HG03457 (cell line): Measurements from ENCODE around the gene TNNT2.

Experiments used
- ATAC-seq: cut with Tn5 transposase; IDR thresholded peaks from one replicate; pipeline ENCODE4 v1.9.1; 2021; ENCODE audit warnings: moderate number of reproducible peaks; ENCODE audit not compliant: unreplicated experiment

Gene TNNT2

DNA sequence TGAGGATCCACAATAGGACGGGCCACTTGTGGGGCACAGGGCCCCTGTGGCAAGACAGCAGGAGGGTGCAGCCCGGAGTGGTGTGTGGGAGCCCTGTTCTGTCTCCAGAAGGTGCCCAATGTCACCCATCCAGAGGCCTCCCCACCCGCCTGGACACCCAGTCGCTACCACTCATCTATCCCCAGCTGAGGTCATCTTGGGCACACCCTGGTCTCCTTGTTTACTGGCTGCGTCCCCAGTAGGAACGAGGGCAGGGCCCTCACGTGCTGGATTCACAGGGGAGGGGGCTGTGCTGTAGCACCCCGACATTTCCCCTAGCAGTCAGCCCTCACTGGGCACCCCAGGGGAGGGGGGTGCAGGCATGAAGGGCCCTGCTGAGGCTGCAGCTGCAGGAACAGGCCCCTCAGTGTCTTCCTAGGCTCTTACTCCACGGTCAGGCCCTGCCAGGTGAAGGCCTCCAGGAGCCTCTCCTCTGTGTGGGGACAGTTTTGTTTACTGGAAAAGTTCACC, 2.3 kb upstream of the TNNT2 start:
- ATAC-seq, result no peak

DNA sequence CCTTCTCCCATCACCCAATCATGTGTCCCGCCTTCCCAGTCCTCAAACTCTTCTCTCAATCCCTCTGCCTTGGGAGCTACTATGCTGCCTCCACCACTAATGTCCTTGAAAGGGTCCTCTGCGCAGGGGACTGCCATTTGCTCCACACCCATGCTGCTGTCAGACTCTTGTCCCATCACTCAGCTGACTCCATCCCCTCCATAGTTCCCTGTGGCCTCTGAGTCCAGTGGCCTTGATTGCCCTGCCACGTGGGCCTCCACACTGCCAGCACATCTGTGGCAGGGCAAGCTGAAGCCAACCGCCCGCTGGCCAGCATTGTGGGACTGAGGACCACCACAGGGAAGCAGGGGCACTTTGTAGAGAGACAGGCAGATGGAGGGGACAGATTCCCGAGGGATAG, 1.3 kb upstream of the TNNT2 start:
- no peak for ATAC-seq

DNA sequence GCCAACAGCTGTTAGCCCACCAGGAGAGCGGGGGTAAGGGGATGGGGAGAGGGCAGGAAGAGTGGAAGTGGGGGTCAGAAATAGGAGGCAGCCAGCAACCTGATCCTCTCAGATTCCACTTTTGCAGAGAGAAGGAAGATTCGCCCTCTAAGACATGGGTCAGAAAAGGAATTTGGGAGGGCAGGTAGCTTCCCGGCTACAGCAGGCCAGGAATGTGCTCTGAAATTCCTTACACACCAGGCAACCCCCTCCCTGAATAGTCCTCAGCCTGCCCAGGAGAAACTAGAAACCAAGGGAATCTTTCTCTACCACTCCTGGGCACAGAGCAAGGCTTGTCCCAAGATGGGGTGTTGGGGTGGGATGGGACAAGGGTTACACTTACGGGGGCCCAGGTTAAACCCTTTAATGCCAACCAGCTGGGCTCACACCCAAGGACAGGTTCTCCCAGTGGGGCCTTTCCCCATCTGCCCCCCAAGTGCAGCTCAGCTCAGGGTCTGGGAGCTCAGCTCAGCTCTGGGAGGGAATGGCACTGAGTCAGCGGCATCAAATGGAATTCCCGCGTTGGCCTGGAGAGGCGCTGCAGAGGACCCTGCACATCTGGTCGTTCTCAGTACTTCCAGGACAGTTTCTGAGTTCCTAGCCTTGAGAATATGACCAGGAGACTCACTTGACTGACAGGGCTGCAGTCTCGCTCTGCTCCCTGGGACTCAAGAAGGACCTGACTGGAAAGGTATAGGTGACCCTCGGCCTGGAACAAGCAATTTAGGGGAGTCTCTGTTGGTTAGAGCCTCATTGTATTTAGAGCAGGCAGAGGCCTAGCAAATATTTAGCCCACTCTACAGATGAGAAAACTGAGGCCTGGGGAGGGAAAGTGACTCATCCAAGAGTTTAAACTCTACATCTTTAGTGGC, 761 bp downstream of the TNNT2 start:
- ATAC-seq, result no peak

DNA sequence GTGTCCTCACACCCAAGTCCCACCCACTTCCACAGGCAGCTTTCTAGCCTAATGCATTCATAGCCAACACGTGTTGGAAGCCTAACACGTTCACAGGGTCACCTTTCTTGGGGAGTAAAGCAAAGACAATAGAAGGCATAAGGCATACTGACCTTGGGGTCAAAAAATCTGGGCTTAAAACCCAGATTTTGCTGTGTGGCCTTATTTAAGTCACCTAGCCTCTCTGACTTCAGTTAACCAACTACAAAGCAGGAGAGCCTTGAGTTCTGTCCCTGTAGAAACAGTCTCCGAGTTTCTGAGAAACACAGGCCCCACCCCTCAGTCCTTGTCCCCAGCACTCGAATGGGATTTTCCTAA, 1.4 kb downstream of the TNNT2 start:
- ATAC-seq, result no peak

DNA sequence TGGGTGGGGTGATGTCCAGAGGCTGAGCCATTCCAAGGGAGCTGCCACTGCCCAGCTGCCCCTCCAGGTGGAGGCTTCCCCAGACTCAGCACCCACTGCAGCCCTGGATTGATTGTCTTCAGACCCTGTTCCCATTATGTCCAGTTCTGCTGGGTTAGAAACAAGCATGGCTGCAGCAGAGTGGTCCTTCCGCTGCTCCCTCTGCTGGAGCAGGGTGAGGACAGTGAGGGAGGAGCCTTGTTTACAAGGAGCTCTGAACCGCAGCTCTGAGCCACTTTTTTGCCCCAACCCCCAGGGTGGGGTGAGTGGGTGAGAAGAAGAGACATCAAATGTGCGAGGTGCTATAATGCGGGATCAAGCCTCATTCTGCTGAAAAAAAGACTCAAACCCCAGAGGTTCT, 2.3 kb downstream of the TNNT2 start:
- ATAC-seq, result no peak

DNA sequence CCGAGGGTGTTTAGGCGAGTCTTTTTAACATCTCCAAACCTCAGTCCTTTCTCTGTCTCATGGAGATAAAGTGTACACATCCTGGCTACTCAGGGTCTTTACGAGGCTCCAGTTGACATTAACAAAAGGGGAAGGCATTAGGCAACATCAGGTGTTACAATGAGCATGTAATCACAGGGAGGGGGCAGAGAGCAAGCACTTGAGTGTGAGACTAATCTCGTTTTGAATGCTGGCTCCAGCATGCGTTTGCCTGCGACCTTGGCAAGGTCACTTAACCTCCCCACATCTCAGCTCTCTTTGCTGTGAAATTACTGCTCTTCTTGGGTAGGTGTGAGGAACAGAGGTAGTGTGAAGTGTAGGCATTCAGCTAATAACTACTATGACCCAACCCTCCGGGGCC, 3.1 kb downstream of the TNNT2 start:
- ATAC-seq, result no peak

DNA sequence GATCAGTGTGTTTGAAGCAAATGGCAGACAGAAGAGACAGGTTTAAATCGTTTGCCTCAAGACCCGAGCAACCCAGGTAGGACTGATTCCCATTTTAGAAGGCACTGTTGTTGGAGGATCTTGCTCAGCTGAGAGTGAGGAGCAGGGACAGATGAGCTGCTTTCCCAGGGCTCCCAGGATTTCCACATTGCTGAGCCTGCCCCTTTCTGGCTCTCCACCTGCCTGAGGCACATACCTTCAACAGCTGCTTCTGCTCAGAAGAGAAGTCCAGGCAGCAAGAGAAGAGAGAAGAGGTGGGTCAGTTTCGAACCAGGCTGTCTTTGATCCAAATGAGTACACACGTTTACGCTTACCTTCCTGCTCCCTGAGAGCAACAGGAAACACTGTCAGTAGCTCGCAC, 5.7 kb downstream of the TNNT2 start:
- no peak for ATAC-seq

DNA sequence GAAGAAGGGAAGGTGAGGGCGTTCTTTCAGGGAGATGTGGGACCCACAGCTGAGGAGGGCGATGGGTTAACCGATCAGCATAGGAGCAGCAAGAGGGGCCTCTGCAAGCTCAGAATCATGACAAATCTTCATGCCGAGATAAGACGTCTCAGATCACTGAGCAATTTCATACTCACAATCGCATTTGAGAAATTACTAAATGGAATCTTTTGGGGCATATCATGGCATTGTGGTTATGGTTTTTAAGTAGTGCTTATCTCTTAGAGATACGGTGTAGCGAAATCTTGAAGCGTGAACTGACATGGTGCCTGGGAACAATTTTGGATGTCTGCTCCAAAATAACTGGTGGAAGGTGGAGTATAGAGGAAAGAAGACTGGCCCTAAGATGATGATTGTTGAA, 6.2 kb downstream of the TNNT2 start:
- no peak for ATAC-seq

DNA sequence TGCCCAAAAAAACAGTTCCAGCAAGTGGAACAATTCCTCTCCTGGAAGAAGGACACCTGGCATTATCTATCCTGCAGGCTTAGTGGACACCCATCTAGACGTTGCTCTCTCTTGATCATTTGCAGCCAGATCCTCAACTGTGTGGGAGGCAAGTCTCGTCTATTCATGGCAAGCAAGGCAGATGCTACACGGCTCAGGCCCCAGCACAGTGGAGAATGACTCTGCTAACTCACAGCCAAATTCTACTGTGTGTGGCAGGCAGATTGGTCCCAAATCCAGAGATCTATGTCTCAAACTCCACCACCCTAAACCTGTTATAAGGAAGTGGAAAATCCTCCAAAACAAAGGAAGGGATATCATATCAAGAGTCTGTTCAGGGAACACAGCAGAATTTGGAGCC, 7.0 kb downstream of the TNNT2 start:
- ATAC-seq, result no peak

DNA sequence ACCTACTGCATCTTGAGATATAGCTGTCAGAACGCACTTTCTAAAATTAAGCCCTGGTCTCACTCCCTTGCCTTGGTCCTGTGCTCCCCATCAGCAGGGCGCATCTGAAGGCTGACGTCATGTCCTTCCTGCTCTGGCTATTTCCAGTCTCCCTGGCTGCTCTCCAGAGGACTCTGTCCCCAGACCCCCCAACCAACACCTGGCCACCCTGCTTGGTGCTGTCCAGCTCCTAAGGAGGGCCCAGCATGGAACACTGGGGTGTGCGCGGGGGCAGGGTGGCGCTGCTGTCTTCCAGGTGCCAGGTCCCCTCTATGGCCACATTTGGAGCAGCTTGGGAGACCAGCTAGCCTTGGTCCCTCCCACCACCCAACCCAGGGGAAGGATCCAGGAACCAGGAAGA, 8.3 kb downstream of the TNNT2 start:
- ATAC-seq, result no peak

DNA sequence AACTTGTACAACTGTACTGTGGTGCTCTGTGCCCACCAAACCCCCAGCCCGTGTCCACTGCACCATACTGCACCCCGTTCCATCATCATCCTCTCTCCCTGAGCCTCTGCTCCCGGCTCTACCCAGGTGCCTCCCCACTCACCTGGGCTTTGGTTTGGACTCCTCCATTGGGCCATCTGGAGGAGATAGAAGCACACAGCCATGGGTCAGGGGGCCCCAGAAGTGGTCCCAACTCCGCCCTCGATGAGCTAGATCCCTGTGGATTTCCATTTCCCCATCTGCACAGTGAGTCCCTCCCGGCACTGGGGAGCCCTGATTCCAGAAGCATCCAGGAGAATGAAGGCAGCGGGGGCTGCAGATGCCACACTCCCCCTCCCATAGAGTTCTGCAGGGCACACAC, 10.8 kb downstream of the TNNT2 start:
- no peak for ATAC-seq

DNA sequence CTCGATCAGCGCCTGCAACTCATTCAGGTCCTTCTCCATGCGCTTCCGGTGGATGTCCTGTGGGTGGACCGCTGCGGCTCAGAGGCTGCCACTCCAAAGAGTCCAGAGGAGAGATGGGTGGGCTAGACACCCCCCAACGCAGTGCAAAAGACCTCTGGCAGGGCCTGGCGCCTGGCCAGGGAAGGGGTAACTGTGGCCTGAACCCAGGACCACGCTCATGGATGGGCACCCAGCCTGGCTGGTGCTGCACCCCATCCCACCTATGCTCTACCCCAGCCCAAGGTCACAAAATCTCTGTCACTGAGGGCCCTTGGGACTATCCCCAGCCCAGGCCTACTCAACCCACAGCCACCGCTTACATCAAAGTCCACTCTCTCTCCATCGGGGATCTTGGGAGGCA, 12.2 kb downstream of the TNNT2 start:
- no peak for ATAC-seq

DNA sequence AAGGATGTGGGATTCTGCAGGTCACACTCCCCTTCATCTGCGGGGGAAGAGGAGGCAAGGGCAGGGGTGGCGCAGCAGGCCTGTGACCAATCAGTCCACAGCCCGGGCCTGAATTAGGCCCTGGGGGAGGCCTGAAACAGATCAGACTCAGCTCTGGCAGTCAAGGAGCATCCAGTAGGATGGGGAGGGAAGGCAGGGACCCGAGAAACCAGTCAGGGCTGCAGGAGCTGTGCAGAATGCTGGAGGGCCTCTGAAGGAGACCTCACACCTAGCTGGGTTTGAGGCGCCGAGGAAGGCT, 12.7 kb downstream of the TNNT2 start:
- ATAC-seq, result no peak

DNA sequence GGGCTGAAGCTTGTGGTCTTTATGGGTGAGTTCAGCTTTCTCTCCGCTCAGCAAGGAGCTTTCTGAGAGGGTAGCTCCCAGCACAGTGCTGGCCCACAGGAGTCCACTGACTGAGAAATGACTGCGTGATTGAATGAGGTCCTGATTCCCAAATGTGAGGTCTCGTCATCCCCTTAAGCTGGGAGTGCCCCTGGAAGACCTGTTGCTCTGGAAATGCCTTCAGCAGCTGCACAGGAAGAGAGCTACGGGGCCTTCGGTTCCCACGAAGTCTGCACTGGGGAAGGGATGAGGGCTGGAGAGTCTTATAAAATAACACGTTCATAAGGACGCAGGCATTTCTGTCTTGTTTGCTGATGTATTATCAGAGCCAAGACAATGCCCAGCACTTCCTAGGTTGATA, 14.0 kb downstream of the TNNT2 start:
- no peak for ATAC-seq

DNA sequence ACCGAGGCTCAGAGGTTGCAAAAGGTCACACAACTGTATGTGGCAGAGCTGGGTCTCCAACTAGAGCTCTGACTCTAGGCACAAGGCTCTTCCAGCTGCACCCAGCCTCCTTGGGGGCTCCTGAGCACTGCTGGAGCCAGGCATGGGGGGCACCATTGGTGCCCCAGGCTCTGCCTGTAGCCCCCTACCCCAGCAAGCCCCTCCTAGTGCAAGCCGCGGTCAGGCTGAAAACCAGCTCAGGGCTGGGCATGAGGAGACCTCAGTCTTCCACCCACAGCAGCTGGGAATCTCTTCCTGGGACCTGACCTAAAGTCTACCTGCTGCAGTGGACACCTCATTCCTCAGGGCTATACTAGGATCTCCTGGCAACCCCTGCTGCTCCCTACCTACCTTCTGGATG, 14.6 kb downstream of the TNNT2 start:
- no peak for ATAC-seq

DNA sequence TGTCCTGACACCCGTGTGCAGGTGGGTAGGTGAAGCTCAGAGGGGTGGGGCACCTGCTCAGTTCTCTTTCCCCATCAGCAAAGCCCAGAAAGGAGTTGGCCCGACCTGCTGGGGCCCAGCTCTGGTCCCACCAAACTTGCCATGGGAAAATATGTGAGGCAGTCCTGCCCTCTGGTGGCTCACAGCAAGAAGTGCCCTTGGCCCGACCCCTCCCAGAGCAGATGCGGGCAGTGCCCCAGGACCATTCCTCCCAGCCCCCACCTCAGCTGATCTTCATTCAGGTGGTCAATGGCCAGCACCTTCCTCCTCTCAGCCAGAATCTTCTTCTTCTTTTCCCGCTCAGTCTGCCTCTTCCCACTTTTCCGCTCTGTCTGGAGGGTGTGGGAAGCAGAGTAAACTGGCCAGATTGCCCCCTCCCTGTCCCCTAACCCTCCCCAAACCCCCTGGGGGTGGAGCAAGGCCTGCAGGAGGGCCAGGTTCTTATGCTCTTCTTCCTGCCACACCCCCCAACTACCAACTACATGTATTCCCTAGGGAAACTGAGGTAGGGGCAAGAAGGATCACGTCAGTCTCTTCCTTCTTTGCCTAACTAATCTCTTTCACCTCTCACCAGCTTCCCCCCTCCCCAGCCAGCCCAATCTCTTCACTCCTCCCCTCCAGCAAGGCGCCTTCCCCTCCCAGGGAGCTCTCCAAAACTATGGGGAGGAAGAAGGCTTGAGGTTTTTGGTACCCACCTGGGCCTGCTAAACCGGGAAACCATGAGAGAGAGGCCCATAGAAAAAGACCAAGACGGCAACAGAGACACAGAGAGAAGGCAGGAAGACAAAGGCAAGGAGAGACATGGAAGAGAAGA, 15.6 kb downstream of the TNNT2 start:
- ATAC-seq, result no peak

DNA sequence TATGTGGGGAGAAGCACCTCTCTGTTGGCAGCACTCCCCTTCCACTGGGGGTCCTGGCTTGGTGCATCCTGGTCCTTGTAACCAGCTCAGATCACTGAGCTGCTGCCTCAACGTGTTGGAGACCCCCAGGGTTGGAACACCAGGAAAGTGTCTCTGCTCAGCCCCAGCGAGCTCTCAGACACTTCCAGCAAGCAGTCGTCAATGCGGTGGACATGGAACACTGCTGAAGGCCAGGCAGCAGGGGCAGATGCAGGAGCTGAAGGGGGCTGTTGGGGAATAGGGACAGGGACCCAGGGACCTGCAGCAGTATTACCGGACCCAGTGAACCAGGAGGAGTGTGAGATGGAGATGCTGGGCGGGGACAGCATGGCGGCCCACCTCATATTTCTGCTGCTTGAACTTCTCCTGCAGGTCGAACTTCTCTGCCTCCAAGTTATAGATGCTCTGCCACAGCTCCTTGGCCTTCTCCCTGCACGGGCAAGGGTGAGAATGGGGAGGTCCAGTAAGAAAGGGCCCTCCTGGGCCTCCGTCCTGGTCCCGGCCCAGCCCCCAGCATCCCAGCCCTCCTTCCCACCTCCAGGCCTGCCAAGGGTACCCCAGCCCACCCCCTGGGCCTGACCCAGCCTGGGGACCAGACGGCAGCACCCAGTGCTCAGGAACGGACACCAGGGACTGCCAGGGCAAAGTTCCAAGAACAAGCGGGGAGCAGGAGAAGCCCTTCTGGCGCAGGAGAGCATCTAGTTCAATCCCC, 16.4 kb downstream of the TNNT2 start:
- ATAC-seq, result no peak

DNA sequence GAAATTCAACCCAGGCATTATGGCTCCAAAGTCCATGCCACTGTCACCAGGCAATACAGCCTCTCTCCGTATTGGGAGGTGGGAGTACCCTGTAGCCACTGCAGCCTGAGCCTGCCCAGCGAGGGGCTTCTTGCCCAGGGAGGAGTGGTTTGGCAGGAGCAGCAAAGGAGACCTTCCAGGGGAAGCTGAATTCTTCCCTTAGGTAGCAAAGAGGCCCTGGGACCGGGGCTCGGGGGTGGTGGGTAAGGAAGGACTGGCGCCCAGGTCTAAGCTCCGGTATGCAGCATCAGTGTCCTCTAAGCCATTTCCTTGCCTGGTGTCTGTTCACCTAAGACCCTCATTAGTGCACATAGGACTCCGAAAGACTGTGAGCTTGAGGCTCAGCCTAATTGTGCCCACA, 17.0 kb downstream of the TNNT2 start:
- no peak for ATAC-seq

DNA sequence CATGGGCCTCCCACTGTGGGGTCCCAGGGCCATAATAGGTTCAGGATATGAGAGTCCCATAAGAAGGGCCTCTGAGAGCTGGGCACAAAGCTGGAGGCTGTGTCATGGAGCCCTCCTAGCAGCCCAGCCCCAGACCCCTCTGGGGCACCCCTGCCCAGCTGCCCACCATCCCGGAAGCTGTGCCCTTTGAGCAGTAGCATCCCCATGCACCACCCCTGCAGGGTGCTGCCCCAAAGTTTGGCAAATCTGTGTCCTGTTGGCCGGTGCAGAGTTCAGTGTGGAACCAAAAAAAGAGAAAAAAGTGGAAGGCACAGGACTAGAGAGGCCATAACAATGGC, 17.6 kb downstream of the TNNT2 start:
- ATAC-seq, result no peak

DNA sequence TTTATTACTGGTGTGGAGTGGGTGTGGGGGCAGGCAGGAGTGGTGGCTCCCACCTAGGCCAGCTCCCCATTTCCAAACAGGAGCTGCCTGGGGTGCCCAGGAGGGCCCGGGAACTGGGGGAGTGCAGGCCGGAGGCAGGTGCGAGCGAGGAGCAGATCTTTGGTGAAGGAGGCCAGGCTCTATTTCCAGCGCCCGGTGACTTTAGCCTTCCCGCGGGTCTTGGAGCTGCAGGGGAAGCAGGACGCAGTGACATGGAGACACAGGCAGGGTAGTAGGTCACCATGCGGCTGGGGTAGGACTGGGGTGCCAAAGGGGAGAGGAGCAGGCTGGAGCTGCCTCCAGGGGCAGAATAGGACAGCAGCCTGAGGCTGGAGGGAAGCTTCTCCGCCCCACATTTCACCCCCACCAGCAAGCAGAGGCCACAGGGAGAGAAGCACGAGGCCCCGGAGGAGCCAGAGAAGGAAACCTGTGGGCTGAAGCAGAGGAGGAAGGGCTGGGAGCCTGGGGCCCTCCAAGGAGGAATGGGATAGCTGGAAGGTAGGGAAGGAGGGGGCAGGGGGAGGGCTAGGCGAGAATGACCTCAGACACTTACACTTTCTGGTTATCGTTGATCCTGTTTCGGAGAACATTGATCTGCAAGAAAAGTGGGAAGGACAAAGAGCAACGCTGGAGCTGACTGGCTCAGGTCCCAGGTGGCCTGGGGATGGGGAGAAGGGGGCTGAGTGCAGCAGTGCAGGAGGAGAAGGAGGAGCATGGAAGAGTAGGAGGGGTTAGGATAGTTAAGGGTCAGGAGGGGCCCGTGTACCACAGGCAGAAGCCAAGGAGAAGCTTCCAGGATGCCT, 18.2 kb downstream of the TNNT2 start:
- ATAC-seq, result no peak

DNA sequence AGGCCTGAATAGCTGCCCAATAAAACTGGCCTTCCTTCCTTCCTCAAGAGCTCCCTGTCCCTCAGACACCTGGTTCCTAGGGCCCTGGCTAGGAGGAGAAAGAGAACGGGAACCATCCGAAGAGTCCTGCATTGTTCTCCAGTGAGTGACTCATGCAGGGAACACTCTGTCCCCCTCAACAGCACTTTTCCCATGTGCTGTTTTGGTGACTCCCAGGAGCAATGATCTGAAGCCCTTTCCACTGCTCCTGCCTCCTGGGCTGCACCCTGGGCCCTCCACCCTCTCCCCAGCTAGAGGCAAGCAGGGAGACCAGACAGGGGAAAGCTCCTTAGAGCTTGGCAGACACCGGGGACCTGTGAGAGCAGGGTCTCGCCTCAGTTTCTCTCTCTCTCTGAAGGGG, 18.9 kb downstream of the TNNT2 start:
- ATAC-seq, result no peak
